H1 (cell line): Measurements from ENCODE around the gene MMS19. TPM values are rescaled to one million over a fixed set of nuclear protein-coding genes. Genes with fewer than 3 reads are reported as not detected.

Experiments
- CTCF ChIA-PET: fragments of 300-600 bp; sonication (Branson Sonifier 250); formaldehyde crosslinking; loops from one replicate; lab custom pipeline; 2021; ENCODE audit not compliant: partially characterized antibody; lab: Charles Lee
- POLR2A ChIA-PET: fragments of 300-600 bp; sonication (Branson Sonifier 250); formaldehyde crosslinking; loops from one replicate; lab custom pipeline; 2021; ENCODE audit warnings: inconsistent platforms; ENCODE audit not compliant: partially characterized antibody; lab: Charles Lee
- DNase-seq, 2 experiments: peaks; one replicate each; pipeline versions ENCODE4 v3.0.0 to v3.0.0-alpha.2; 2010 to 2022; ENCODE audit warnings: low spot score in 2 of 2, low read depth in 1 of 2, mixed read lengths in 1 of 2
- FAIRE-seq: peaks from 2 replicates; lab custom pipeline; 2011; peaks lifted over from hg19 to GRCh38; lab: Jason Lieb, UNC
- H2AFZ ChIP-seq: 2 replicates; pipeline ENCODE4 v1.8.1; 2012; ENCODE audit warnings: low read length, inconsistent platforms
- H2AK5ac ChIP-seq: 2 replicates; pipeline ENCODE4 v1.6.1; 2013; ENCODE audit warnings: low read depth, low read length
- H2BK120ac ChIP-seq: replicated peaks from 2 replicates; pipeline ENCODE3; 2013; ENCODE audit warnings: low read depth, low read length, inconsistent platforms
- H2BK12ac ChIP-seq: 2 replicates; pipeline ENCODE4 v1.6.1; 2013; ENCODE audit warnings: low read depth, low read length
- H2BK15ac ChIP-seq: 2 replicates; pipeline ENCODE4 v1.6.1; 2013; ENCODE audit warnings: low read length
- H2BK20ac ChIP-seq: 2 replicates; pipeline ENCODE4 v1.6.1; 2013; ENCODE audit warnings: low read length
- H2BK5ac ChIP-seq: 2 replicates; pipeline ENCODE4 v1.6.1; 2013; ENCODE audit warnings: low read depth, low read length
- H3K14ac ChIP-seq: 2 replicates; pipeline ENCODE4 v1.6.1; 2013; ENCODE audit warnings: inconsistent platforms; ENCODE audit not compliant: insufficient read length
- H3K18ac ChIP-seq: 2 replicates; pipeline ENCODE4 v1.6.1; 2013; ENCODE audit warnings: low read length; ENCODE audit errors: extremely low read depth
- H3K23ac ChIP-seq: 2 replicates; pipeline ENCODE4 v1.6.1; 2013; ENCODE audit warnings: inconsistent platforms; ENCODE audit not compliant: insufficient read length
- H3K23me2 ChIP-seq: 2 replicates; pipeline ENCODE4 v1.6.1; 2013; ENCODE audit warnings: low read depth, low read length
- H3K27ac ChIP-seq: 2 replicates; pipeline ENCODE4 v1.6.1; 2011; ENCODE audit warnings: low read depth, low read length, inconsistent platforms
- H3K27me3 ChIP-seq, 4 experiments: replicated peaks in 1 of 4; 1 replicate in 1 of 4; 2 replicates in 3 of 4; pipeline versions ENCODE4 v1.6.1 to v1.8.1; 2011 to 2013; ENCODE audit warnings: low read length in 3 of 4, mild to moderate bottlenecking in 3 of 4, inconsistent platforms in 2 of 4, mixed read lengths in 2 of 4, moderate library complexity in 1 of 4; ENCODE audit not compliant: control insufficient read depth in 3 of 4, insufficient read depth in 3 of 4; ENCODE audit errors: extremely low read depth in 1 of 4
- H3K36me3 ChIP-seq, 4 experiments: 2 replicates each; pipeline versions ENCODE4 v1.6.1 to v1.8.1; 2011 to 2013; ENCODE audit warnings: mild to moderate bottlenecking in 4 of 4, low read length in 3 of 4, moderate library complexity in 2 of 4, control low read depth in 1 of 4, inconsistent platforms in 1 of 4; ENCODE audit not compliant: insufficient read depth in 4 of 4, control insufficient read depth in 2 of 4
- H3K4ac ChIP-seq: replicated peaks from 2 replicates; pipeline ENCODE3; 2013; ENCODE audit warnings: low read length, low read depth, mixed read lengths, inconsistent platforms; ENCODE audit not compliant: insufficient read length
- H3K4me1 ChIP-seq, 4 experiments: replicated peaks in 1 of 4; 1 replicate in 1 of 4; 2 replicates in 3 of 4; pipeline versions ENCODE4 v1.6.1 to v1.8.1; 2011 to 2013; ENCODE audit warnings: low read length in 3 of 4, inconsistent platforms in 2 of 4, mixed read lengths in 1 of 4; ENCODE audit not compliant: insufficient read depth in 4 of 4, control insufficient read depth in 3 of 4
- H3K4me2 ChIP-seq, 2 experiments: 2 replicates each; pipeline versions ENCODE4 v1.6.1 to v1.8.1; 2011 to 2013; ENCODE audit warnings: low read depth in 2 of 2, low read length in 2 of 2, control low read depth in 1 of 2, inconsistent platforms in 1 of 2, mild to moderate bottlenecking in 1 of 2; ENCODE audit not compliant: insufficient read depth in 1 of 2
- H3K4me3 ChIP-seq, 4 experiments: fragments of 200-600, 300-600 bp in 1 of 4; sonication (generic), shearing (Covaris generic), sonication (Bioruptor Twin) in 1 of 4; 2 replicates each; pipeline versions ENCODE4 v1.5.1 to v1.8.1; 2011 to 2016; ENCODE audit warnings: low read length in 4 of 4, low read depth in 3 of 4, control low read depth in 2 of 4, inconsistent platforms in 2 of 4, mild to moderate bottlenecking in 2 of 4, mixed read lengths in 1 of 4, moderate library complexity in 1 of 4; ENCODE audit not compliant: insufficient read depth in 2 of 4; ENCODE audit errors: extremely low read depth in 1 of 4
- H3K56ac ChIP-seq: replicated peaks from 2 replicates; pipeline ENCODE3; 2013; ENCODE audit warnings: low read depth, mild to moderate bottlenecking, mixed read lengths, low read length, inconsistent platforms; ENCODE audit not compliant: insufficient read length
- H3K79me1 ChIP-seq: 2 replicates; pipeline ENCODE4 v1.6.1; 2013; ENCODE audit warnings: low read depth, low read length, control low read depth
- H3K79me2 ChIP-seq, 2 experiments: 2 replicates each; pipeline versions ENCODE4 v1.6.1 to v1.8.1; 2012 to 2013; ENCODE audit warnings: low read length in 2 of 2, mild to moderate bottlenecking in 2 of 2, inconsistent platforms in 1 of 2; ENCODE audit not compliant: insufficient read depth in 2 of 2, control insufficient read depth in 1 of 2
- H3K9ac ChIP-seq, 4 experiments: replicated peaks in 1 of 4; 1 replicate in 1 of 4; 2 replicates in 3 of 4; pipeline versions ENCODE4 v1.6.1 to v1.8.1; 2011 to 2013; ENCODE audit warnings: low read depth in 3 of 4, low read length in 3 of 4, control low read depth in 2 of 4, mild to moderate bottlenecking in 2 of 4, moderate library complexity in 2 of 4, inconsistent platforms in 1 of 4; ENCODE audit errors: extremely low read depth in 1 of 4
- H3K9me3 ChIP-seq, 2 experiments: 2 replicates each; pipeline versions ENCODE4 v1.6.1 to v1.8.1; 2012 to 2013; ENCODE audit warnings: mild to moderate bottlenecking in 2 of 2, moderate library complexity in 2 of 2, control low read depth in 1 of 2, inconsistent platforms in 1 of 2, low read depth in 1 of 2, low read length in 1 of 2, mixed read lengths in 1 of 2; ENCODE audit not compliant: insufficient read depth in 2 of 2
- H4K20me1 ChIP-seq, 2 experiments: replicated peaks in 1 of 2; 2 replicates each; pipeline versions ENCODE3 to v1.8.1; 2011 to 2013; ENCODE audit warnings: inconsistent platforms in 2 of 2, low read length in 2 of 2, mild to moderate bottlenecking in 1 of 2; ENCODE audit not compliant: insufficient read depth in 2 of 2, control insufficient read depth in 1 of 2
- H4K5ac ChIP-seq: 2 replicates; pipeline ENCODE4 v1.6.1; 2013; ENCODE audit warnings: low read length, low read depth, mixed read lengths, inconsistent platforms; ENCODE audit not compliant: insufficient read length
- H4K8ac ChIP-seq: 2 replicates; pipeline ENCODE4 v1.8.0; 2013; ENCODE audit warnings: mild to moderate bottlenecking, moderate library complexity, low read length, inconsistent platforms; ENCODE audit not compliant: insufficient read depth; ENCODE audit errors: extremely low read depth
- H4K91ac ChIP-seq: replicated peaks from 2 replicates; pipeline ENCODE3; 2013; ENCODE audit warnings: low read length, mixed read lengths, inconsistent platforms; ENCODE audit not compliant: insufficient read length
- BRCA1 ChIP-seq: IDR thresholded peaks from 2 replicates; pipeline ENCODE4 v1.6.1; 2012; ENCODE audit warnings: low read depth, low read length, improper control_type of control experiment
- EP300 ChIP-seq, 2 experiments: IDR thresholded peaks; 1 replicate in 1 of 2; 2 replicates in 1 of 2; pipeline ENCODE4 v1.6.1; 2011 to 2012; ENCODE audit warnings: low read depth in 2 of 2, low read length in 2 of 2, mild to moderate bottlenecking in 2 of 2, borderline replicate concordance in 1 of 2, inconsistent platforms in 1 of 2, moderate library complexity in 1 of 2
- FOSL1 ChIP-seq: IDR thresholded peaks from 2 replicates; pipeline ENCODE4 v1.6.1; 2011; ENCODE audit warnings: mild to moderate bottlenecking, low read depth, low read length, moderate library complexity; ENCODE audit not compliant: insufficient read depth
- GTF2F1 ChIP-seq: IDR thresholded peaks from 2 replicates; pipeline ENCODE4 v1.6.1; 2012; ENCODE audit warnings: low read depth, low read length, improper control_type of control experiment, borderline replicate concordance
- KDM5A ChIP-seq: fragments of 200-600 bp; IDR thresholded peaks from 2 replicates; pipeline ENCODE4 v1.7.1; 2012; ENCODE audit warnings: mild to moderate bottlenecking, low read length, inconsistent platforms, mixed read lengths
- NRF1 ChIP-seq: IDR thresholded peaks from 2 replicates; pipeline ENCODE4 v1.6.1; 2011; ENCODE audit warnings: mild to moderate bottlenecking, low read depth, low read length, improper control_type of control experiment
- POLR2AphosphoS5 ChIP-seq: IDR thresholded peaks from 2 replicates; pipeline ENCODE4 v1.6.1; 2011; ENCODE audit warnings: low read depth, low read length
- RBBP5 ChIP-seq: IDR thresholded peaks from 2 replicates; pipeline ENCODE4 v1.7.1; 2012; ENCODE audit warnings: low read depth, mild to moderate bottlenecking, inconsistent platforms, low read length, moderate library complexity, borderline replicate concordance
- RNF2 ChIP-seq: fragments of 200-900, 300-1000 bp; sonication (generic); IDR thresholded peaks from 2 replicates; pipeline ENCODE4 v1.7.1; 2016; ENCODE audit warnings: borderline replicate concordance, low read depth, mild to moderate bottlenecking, antibody characterized with exemption, low read length; ENCODE audit not compliant: poor library complexity, severe bottlenecking; ENCODE audit errors: missing control alignments
- SP2 ChIP-seq: IDR thresholded peaks from 2 replicates; pipeline ENCODE4 v1.6.1; 2012; ENCODE audit warnings: mild to moderate bottlenecking, low read length, inconsistent platforms
- SRF ChIP-seq: IDR thresholded peaks from 2 replicates; pipeline ENCODE4 v1.6.1; 2011; ENCODE audit warnings: mild to moderate bottlenecking, low read depth, low read length, moderate library complexity
- TAF7 ChIP-seq: optimal IDR thresholded peaks from 2 replicates; pipeline ENCODE3; 2011; ENCODE audit warnings: low read depth, mild to moderate bottlenecking, inconsistent platforms, low read length, moderate library complexity, borderline replicate concordance
- whole genome bisulfite sequencing, 2 experiments: shearing (Covaris generic) in 1 of 2; methylation state at CpG; one replicate each; pipeline versions ENCODE4 v1.1.6 to v1.1.7; 2013 to 2015; ENCODE audit warnings: low lambda C conversion rate in 2 of 2, mixed read lengths in 2 of 2, inconsistent platforms in 1 of 2, low coverage in 1 of 2, missing lambda C conversion rate in 1 of 2; ENCODE audit not compliant: insufficient replicate concordance in 2 of 2, insufficient coverage in 1 of 2, insufficient read length in 1 of 2; ENCODE audit errors: extremely low coverage in 1 of 2, missing lambda C conversion rate in 1 of 2; 5-methylcytosine and 5-hydroxymethylcytosine counted together
- polyA plus RNA-seq, 7 experiments: library from polyadenylated mRNA; depleted of rRNA in 3 of 7; stranded (reverse) in 5 of 7; unstranded in 2 of 7; fragments of >200 nt in 5 of 7; fragments of 200-250 nt in 2 of 7; gene quantifications; 1 replicate in 5 of 7; 2 replicates in 1 of 7; 4 replicates in 1 of 7; pipeline versions ENCODE4 v1.2.1 to v1.2.3, GENCODE V29; 2011 to 2013; ENCODE audit warnings: missing spikeins in 2 of 7, mixed read lengths in 2 of 7
- total RNA-seq: library from RNA; stranded (reverse); fragmentation: NEBNext Ultra II Directional; extraction: Animal tissue kit (Norgen Biotek cat#: 25700); gene quantifications from 2 replicates; pipeline ENCODE4 v1.2.1, GENCODE V29; 2021

MMS19 gene
- total and polyA plus RNA-seq, 2 of the 8 experiments (the other 6 are each of a cell fraction or from before 2014, with no cell fraction given) = 130 to 221 TPM

DNA sequence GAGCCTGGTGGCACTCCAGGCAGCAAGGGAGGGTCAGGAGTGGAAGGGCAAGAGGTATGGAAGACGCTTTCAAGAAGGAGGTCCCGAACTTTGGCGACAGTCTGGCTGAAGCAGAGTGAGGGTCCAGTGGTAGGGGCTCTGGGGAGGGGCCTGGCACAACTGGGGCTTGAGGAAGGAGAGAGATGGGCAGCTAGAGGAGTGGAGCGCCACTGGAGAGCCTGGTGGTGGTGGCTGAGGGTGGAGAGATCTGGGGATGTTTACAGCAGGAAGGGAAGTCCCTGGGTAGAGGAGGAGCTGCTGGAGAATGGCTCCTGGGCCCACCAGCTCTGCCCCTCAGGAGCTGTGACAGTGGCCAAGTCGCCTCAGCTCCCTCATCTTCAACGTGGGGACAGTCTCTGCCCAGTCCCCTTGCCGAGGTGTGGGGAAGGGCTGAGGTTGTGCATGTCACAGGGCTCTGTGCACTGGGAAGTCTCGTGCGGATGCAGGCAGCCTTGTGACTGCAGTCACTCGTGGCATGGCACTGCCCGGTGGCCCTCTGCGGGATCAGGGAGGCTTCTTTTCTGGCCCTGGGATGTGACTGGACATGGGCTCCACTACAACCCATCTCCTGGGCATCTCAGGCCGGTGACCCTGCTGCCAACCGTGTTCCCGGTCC is 19.0 kb upstream of the MMS19 start:
- no peak overlapping the region for H3K9ac ChIP-seq
- ChIA-PET CTCF (interaction anchor here (3.1 to 19.6 kb wide), 3 partner anchors 7 to 36 kb away, joined by 11 to 283 read pairs (median 20); no protein-coding TSS in a partner anchor), POLR2A (no interaction called here)
- H3K9me3 ChIP-seq = no peaks in the 10 kb centered on the region
- H3K4me2 ChIP-seq = no peak overlapping the region
- H3K4me1 ChIP-seq = peaks cover 11 to 23% (median 19%) of the 10 kb centered on the region in 4 experiments
- 0 out of 2 replicates have a peak overlapping the region, but pooled peaks have one; percentile 12 for H2BK12ac ChIP-seq
- H4K8ac ChIP-seq = no peak overlapping the region
- peak overlapping the region; percentile 60 for H2BK5ac ChIP-seq
- no peak overlapping the region for H3K23ac ChIP-seq
- no peak overlapping the region for H4K5ac ChIP-seq
- peak overlapping the region; percentile 3 for H4K91ac ChIP-seq
- H2AFZ ChIP-seq = no peak overlapping the region
- peak in 1 of 2 experiments; percentile 42 for DNase-seq
- H3K23me2 ChIP-seq = no peaks in the 10 kb centered on the region
- H3K4me3 ChIP-seq = no peak overlapping the region
- H2AK5ac ChIP-seq = peak overlapping the region; percentile 65
- no peak overlapping the region for H3K14ac ChIP-seq
- H2BK20ac ChIP-seq = no peak overlapping the region
- peaks cover 4 to 8% of the 10 kb centered on the region in 2 experiments for H4K20me1 ChIP-seq
- H3K79me1 ChIP-seq = peaks cover 21% of the 10 kb centered on the region; the same call in 1 of the 2 replicates
- H3K4ac ChIP-seq = no peak overlapping the region
- peak overlapping the region; percentile 62; the same call in 1 of the 2 replicates for H2BK15ac ChIP-seq
- no peak overlapping the region for H2BK120ac ChIP-seq
- no peak overlapping the region for H3K56ac ChIP-seq
- no peaks in the 10 kb centered on the region; a peak in 1 of 7 replicates for H3K27me3 ChIP-seq
- WGBS, 2 experiments = 93% methylated on average over 15 of the region's 15 CpGs; no CpG with 5 or more reads in 1 of the 2 experiments
- H3K27ac ChIP-seq = no peak overlapping the region
- no peaks in the 10 kb centered on the region for H3K36me3 ChIP-seq
- peaks cover 0 to 23% of the 10 kb centered on the region in 2 experiments; a peak in 1 of 4 replicates for H3K79me2 ChIP-seq
- no peak overlapping the region for H3K18ac ChIP-seq
- FAIRE-seq = no peak
- TF ChIP-seq NRF1 (no peak), RBBP5 (no peak), TAF7 (no peak), KDM5A (no peak), RNF2 (no peak), FOSL1 (no peak), GTF2F1 (no peak), SRF (no peak), EP300 (IDR thresholded peaks at IDR 0.05; ENCODE audit: borderline replicate concordance in 1 of 2, low read depth in 2 of 2, low read length in 2 of 2) (no peak), BRCA1 (no peak), POLR2AphosphoS5 (no peak), SP2 (no peak)
